Fibroblast of mammary gland (primary cell): Measurements from ENCODE around the gene TNK2.
A peak's percentile ranks its signal among the peaks of the same experiment; 100 is the strongest.
"Not testable (repeated sequence)": the region's sequence is repeated elsewhere in the genome, so short reads cannot be mapped to it uniquely, and the experiment has no call there.

Experiments
- DNase-seq: peaks from one replicate; pipeline ENCODE4 v3.0.0-alpha.2; 2010; ENCODE audit warnings: low read depth
- H3K4me3 ChIP-seq: 2 replicates; pipeline ENCODE4 v1.5.1; 2011; ENCODE audit warnings: low read depth, mild to moderate bottlenecking, low read length, moderate library complexity; ENCODE audit not compliant: control insufficient read depth
- TF ChIP-seq, protein P1 (sequence below): conservative IDR thresholded peaks from 2 replicates; pipeline ENCODE4 v1.5.1; 2011; ENCODE audit warnings: low read depth, low read length, inconsistent platforms; ENCODE audit not compliant: control insufficient read depth, insufficient read depth

TNK2 gene

DNA sequence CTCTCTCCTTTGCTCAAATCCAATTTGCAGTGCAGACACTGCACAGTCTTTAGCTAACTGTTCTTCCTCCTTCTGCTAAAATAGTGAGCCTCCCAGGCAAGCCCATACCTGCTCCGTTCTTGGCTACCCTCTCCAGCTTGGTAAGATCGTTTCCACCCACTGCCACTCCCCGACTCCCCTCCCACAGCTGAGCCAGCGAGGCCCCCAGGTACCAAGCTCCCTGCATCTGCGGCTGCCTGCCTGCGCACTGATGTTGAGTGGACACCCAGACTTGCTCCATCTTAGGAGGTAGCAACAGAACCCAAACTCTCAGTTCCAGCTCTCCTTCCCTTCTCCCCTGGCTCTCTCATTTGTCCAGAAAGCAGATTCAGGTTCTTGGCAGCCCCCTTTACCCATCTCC lies 7.9 kb upstream of the TNK2 start:
- DNase-seq: no peak
- TF ChIP-seq, protein P1, sequence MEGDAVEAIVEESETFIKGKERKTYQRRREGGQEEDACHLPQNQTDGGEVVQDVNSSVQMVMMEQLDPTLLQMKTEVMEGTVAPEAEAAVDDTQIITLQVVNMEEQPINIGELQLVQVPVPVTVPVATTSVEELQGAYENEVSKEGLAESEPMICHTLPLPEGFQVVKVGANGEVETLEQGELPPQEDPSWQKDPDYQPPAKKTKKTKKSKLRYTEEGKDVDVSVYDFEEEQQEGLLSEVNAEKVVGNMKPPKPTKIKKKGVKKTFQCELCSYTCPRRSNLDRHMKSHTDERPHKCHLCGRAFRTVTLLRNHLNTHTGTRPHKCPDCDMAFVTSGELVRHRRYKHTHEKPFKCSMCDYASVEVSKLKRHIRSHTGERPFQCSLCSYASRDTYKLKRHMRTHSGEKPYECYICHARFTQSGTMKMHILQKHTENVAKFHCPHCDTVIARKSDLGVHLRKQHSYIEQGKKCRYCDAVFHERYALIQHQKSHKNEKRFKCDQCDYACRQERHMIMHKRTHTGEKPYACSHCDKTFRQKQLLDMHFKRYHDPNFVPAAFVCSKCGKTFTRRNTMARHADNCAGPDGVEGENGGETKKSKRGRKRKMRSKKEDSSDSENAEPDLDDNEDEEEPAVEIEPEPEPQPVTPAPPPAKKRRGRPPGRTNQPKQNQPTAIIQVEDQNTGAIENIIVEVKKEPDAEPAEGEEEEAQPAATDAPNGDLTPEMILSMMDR: no peak
- no peak overlapping the region for H3K4me3 ChIP-seq

DNA sequence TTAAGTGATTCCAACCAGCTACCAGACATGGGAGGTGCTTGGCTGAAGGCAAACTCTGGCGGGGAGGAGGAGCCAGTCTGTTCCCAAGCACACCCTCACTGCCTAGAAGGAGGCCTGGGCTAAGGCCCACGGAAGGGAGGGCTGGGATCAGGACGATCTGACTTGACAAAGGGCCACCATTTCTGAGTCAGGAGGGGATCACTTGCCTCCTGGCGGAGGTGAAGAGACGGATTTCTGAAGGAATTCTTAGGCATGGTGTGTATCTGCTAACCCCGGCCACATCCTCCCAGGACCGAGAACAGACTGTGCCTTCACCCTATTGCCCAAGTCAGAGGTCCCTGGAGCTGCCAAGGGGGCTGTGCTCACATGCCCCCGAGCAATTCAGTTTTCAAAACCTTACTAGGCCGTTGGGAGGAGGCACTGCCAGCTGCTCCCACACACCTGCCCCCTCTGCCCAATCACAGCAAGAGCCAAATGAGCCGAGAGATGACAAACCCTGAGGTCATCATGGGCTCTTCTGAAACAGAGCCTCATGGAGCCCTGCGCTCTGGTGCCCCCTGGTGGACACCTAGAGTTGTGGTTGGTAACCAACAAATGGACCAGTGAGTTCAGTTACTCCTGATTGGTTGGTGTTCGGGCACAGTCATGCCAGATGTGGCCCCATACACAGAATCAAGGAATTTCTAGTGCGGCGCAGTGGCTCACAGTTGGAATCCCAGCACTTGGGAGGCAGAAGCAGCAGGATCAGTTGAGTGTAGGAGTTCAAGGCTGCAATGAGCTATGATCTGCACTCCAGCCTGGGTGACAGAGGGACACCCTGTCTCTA lies 6.5 kb upstream of the TNK2 start:
- TF ChIP-seq, protein P1: peak; percentile 99
- H3K4me3 ChIP-seq: peak overlapping the region; percentile 20
- peak; percentile 99 for DNase-seq

DNA sequence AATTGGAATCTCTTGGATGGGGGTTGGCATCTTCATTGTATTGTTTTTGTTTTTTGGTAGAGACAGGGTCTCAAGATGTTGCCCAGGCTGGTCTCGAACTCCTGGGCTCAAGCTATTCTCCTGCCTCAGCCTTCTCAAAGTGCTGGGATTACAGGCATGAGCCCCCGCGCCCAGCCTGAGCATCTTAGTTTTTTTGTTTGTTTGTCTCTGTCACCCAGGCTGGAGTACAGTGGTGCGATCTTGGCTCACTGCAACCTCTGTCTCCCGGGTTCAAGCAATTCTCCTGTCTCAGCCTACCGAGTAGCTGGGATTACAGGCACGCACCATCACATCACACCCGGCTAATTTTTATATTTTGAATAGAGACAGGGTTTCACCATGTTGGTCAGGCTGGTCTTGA lies 5.8 kb upstream of the TNK2 start:
- not testable (repeated sequence) for DNase-seq

DNA sequence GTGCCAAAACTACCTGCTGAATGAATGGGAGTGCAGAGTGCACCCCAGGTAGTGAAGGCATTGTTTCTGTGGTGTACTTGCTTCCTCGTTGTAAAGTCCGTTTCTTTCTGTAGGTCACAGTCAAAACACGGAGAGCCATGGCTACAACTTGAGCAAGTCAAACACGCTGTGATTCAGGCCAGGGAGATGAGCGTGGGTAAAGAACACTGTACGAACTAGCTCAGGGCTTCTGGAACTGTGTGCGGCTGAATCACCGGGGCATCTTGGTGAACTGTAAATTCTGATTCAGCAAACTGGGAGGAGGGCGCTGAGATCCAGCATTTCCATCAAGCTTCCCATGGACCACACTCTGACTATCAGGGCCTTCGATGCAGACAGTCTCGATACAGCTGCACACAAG lies 5.0 kb upstream of the TNK2 start:
- H3K4me3 ChIP-seq: no peak overlapping the region
- DNase-seq: no peak
- TF ChIP-seq, protein P1: no peak

More for the DNA sequence above, 5.8 kb upstream of the TNK2 start:
- H3K4me3 ChIP-seq: not testable (repeated sequence)

DNA sequence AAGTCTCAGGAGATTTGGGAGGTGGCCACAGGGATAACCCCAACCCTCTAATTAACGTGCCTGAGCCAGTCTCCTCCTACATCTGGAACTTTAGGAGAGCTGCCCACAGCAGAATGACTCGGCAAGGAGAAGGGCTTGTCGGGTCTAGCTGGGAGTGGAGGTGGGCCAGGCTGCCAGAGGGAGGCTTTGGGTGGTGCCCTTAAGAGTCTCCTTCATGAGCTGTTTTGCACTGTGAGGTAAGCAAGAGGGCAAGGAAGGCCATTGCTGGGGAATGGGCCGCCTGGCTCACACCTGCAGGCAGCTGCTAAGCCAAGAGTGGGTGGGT lies 3.6 kb upstream of the TNK2 start:
- TF ChIP-seq, protein P1: no peak
- no peak for DNase-seq
- no peak overlapping the region for H3K4me3 ChIP-seq

DNA sequence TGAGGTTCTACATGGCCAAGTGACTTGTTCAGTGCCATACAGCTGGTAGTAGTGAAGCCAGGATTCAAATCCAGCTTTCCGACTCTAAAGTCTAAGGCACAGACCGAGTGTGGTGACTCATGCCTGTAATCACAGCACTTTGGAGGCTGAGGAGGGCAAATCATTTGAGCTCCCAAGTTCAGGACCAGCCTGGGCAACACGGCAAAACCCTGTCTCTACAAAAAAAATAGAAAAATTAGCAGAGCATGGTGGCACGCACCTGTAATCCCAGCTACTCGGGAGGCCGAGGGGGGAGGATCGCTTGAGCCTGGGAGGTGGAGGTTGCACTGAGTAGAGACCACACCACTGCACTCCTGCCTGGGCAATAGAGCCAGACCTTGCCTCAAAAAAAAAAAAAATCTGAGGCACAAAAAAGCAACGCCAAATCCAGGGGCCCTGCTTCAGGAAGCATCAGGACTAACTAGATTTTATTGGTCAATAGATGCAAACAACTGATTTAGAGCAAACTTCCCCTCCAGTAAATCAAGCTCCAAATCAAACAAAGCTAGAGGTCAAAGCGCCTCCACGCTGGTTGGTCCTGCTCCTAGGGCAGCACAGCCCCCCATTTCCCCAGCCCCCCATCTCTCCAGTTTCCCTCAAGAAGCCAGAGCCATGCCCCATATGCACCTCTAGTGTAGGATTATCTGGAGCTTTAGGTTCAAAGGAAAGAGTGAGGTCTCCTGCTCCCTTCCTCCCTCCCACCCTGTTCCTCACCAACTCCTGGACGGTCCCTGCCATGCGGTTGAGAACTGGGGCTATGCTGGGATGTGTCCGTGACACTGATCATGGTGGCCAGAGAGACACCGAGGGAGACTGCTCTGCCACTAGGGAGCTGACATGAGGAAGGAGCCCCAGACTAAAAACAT lies 2.9 kb upstream of the TNK2 start:
- DNase-seq: no peak
- H3K4me3 ChIP-seq: no peak overlapping the region
- TF ChIP-seq, protein P1: no peak

DNA sequence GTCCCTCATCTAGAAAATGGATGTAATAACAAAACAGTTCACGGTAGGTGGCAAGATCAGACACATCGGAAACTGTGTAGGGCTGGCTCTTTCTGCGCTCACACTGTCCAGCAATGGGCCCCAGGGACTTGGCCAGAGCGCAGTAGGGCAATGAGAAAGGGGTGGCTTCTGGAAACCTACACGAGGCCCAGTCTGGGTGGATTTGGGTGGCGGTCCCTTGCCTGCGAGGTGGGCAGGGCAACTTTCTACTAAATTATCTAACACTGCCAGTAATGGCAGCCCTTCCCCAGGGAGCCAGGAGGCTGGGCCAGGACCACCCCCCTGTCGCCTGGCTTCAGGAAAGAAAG lies 2.1 kb upstream of the TNK2 start:
- H3K4me3 ChIP-seq: no peak overlapping the region
- TF ChIP-seq, protein P1: no peak
- no peak for DNase-seq
